Gastrocnemius medialis (tissue), 4 donors: ENCODE data around the gene PF4V1.

Experiments used
- POLR2A ChIP-seq, 2 donors: fragments of 450-650 bp; IDR thresholded peaks; one replicate each; pipeline ENCODE4 v1.6.1; 2017; ENCODE audit warnings: antibody characterized with exemption in 2 of 2, mild to moderate bottlenecking in 2 of 2, moderate library complexity in 2 of 2
- TF ChIP-seq, protein P1 (sequence below), 5 experiments: fragments of 450-650 bp in 3 of 5; fragments of 200-600 bp in 2 of 5; sonication (generic) in 2 of 5; IDR thresholded peaks in 4 of 5; conservative IDR thresholded peaks in 1 of 5; 1 replicate in 4 of 5; 2 replicates in 1 of 5; pipeline ENCODE4 v1.5.1; 2016 to 2019; ENCODE audit warnings: antibody characterized with exemption in 5 of 5, mild to moderate bottlenecking in 3 of 5, moderate library complexity in 3 of 5

DNA sequence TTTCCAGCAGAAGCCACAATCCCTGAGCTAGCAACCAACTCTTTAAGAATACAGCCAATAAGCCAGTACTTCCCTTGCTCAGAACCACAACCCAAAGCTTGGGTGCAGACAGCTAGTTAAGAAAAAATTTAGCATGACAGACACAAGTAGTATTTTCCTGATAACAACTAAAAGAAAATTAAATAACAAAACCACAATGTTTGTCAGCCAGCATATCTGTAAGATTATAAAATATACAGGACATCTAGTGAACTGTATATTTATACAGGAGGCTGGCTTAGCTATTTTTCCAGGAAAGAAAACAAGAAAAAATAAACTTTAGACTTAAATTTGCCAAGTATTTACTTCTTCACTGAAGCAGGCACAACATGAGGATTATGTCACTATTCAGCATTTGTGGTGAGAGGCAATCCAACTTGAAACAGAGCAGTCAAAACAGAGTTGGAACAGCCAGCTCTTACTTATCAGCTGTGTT is 6.6 kb downstream of the PF4V1 start:
- TF ChIP-seq, protein P1, sequence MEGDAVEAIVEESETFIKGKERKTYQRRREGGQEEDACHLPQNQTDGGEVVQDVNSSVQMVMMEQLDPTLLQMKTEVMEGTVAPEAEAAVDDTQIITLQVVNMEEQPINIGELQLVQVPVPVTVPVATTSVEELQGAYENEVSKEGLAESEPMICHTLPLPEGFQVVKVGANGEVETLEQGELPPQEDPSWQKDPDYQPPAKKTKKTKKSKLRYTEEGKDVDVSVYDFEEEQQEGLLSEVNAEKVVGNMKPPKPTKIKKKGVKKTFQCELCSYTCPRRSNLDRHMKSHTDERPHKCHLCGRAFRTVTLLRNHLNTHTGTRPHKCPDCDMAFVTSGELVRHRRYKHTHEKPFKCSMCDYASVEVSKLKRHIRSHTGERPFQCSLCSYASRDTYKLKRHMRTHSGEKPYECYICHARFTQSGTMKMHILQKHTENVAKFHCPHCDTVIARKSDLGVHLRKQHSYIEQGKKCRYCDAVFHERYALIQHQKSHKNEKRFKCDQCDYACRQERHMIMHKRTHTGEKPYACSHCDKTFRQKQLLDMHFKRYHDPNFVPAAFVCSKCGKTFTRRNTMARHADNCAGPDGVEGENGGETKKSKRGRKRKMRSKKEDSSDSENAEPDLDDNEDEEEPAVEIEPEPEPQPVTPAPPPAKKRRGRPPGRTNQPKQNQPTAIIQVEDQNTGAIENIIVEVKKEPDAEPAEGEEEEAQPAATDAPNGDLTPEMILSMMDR (IDR thresholded peaks at IDR 0.05 in 4 of 5, conservative IDR thresholded peaks at IDR 0.05 in 1 of 5): no peak
- no peak for TF ChIP-seq POLR2A (IDR thresholded peaks at IDR 0.05)
